ENCODE measurements around the gene PARP16.

The PARP16 gene

DNA sequence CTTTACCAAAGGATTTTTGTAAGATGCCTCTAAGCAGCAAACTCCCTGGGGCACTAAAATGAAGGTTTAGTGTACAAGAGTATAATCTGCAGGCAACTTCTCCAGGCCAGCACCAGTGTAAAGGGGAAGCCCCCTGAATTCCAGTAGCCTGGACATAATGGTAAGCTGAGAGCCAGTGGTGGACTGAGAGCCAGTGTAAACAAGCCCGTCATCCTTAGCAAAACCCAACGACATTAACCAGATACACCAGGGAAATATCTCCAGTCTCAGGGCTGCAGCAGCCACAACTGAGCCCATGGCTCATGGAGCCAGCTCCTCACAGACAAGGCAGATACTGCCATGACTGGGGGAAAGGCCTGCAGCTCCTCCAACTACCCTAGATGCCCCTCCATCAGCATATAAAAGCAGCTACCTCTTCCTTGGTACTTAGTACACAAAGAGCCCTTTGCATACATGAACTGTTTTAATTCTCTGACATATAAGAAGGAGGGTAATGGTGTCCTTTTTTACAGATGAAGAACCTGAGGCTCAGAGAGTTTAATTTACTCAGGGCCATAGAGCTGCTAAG, 21.7 kb downstream of the PARP16 start:
- TF ChIP-seq, protein P1, sequence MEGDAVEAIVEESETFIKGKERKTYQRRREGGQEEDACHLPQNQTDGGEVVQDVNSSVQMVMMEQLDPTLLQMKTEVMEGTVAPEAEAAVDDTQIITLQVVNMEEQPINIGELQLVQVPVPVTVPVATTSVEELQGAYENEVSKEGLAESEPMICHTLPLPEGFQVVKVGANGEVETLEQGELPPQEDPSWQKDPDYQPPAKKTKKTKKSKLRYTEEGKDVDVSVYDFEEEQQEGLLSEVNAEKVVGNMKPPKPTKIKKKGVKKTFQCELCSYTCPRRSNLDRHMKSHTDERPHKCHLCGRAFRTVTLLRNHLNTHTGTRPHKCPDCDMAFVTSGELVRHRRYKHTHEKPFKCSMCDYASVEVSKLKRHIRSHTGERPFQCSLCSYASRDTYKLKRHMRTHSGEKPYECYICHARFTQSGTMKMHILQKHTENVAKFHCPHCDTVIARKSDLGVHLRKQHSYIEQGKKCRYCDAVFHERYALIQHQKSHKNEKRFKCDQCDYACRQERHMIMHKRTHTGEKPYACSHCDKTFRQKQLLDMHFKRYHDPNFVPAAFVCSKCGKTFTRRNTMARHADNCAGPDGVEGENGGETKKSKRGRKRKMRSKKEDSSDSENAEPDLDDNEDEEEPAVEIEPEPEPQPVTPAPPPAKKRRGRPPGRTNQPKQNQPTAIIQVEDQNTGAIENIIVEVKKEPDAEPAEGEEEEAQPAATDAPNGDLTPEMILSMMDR (IDR thresholded peaks at IDR 0.05; ENCODE audit: insufficient read depth, low read length, missing control alignments): no peak
- DNase-seq (ENCODE audit: low read depth, low spot score): no peak
- CTCF ChIA-PET: interaction anchor here (1.0 to 12.8 kb wide), 7 partner anchors 10 to 78 kb away, joined by 3 to 208 read pairs (median 6); partner anchors contain the start of genes CLPX and PARP16
- POLR2A ChIA-PET: no interaction called here
- H3K4me3 ChIP-seq (ENCODE audit: low read depth, low read length): no peak overlapping the region

DNA sequence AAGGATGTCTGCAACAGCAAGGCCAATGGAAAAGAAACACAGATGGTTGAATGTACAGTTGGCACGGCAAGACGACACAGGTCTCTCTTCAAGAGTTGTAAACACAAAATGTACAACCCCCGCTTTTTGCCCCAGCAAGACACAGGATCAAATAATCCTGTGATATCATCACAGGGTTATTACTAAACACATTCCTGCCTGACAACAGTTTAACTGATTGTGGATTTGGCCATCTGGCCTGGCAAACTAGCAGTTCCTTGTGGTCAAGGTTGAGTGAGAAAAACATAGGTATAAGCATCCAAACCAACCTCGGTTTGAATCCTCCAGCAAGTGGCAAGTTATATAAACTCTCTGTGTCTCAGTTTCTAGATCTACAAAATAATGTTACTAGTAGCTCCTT, 23.4 kb downstream of the PARP16 start:
- POLR2A ChIA-PET: no interaction called here
- no peak overlapping the region for H3K4me3 ChIP-seq (ENCODE audit: low read depth, low read length)
- no peak for DNase-seq (ENCODE audit: low read depth, low spot score)
- CTCF ChIA-PET: interaction anchor here (1.2 to 12.8 kb wide), 4 partner anchors 8 to 76 kb away, joined by 3 to 208 read pairs (median 26); partner anchors contain the start of genes CLPX and PARP16
- TF ChIP-seq, protein P1 (IDR thresholded peaks at IDR 0.05; ENCODE audit: insufficient read depth, low read length, missing control alignments): no peak

DNA sequence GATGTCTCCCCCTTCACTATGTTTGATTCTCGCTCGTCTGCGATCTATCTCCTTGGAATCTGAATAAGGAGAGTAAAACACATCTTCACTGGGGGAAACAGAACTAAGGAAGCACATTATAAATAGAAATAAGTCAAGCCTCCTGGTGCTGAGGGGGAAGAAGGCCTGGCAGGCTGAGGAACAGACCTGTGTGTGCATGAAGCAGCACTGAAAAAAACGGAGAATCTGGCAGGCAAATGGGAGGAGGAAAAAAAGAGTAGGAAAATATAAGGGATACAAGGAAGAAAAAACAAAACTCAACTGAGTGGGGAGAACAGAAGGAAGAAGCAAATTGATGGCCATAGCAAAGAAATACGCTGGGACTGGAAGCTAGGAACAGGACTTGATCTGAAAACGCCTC, 25.7 kb downstream of the PARP16 start:
- TF ChIP-seq, protein P1 (IDR thresholded peaks at IDR 0.05; ENCODE audit: insufficient read depth, low read length, missing control alignments): no peak
- no peak overlapping the region for H3K4me3 ChIP-seq (ENCODE audit: low read depth, low read length)
- CTCF ChIA-PET: interaction anchor here (7.9 kb wide), 1 partner anchor 10 kb away, joined by 49 read pairs; no protein-coding TSS in a partner anchor
- POLR2A ChIA-PET: no interaction called here
- no peak for DNase-seq (ENCODE audit: low read depth, low spot score)

- no peak overlapping the region for H3K4me3 ChIP-seq (ENCODE audit: low read depth, low read length)
- POLR2A ChIA-PET: no interaction called here
- CTCF ChIA-PET: interaction anchor here (7.9 kb wide), 1 partner anchor 12 kb away, joined by 49 read pairs; no protein-coding TSS in a partner anchor
- no peak for DNase-seq (ENCODE audit: low read depth, low spot score)
- TF ChIP-seq, protein P1 (IDR thresholded peaks at IDR 0.05; ENCODE audit: insufficient read depth, low read length, missing control alignments): no peak
Measured at GRCh38 chr15:65259367-65259797, 27.3 kb downstream of the PARP16 start.

GRCh38 chr15:65258375-65259262, 28.1 kb downstream of the PARP16 start:
- CTCF ChIA-PET: interaction anchor here (0.8 to 7.9 kb wide), 3 partner anchors 13 to 70 kb away, joined by 3 to 49 read pairs (median 4); no protein-coding TSS in a partner anchor
- H3K4me3 ChIP-seq (ENCODE audit: low read depth, low read length): no peak overlapping the region
- POLR2A ChIA-PET: no interaction called here
- TF ChIP-seq, protein P1 (IDR thresholded peaks at IDR 0.05; ENCODE audit: insufficient read depth, low read length, missing control alignments): no peak
- DNase-seq (ENCODE audit: low read depth, low spot score): no peak

All from AG04449 (cell line).